ENCODE results near the gene OR6V1. TPM values are rescaled to one million over a fixed set of nuclear protein-coding genes. Genes with fewer than 3 reads are reported as not detected.

The OR6V1 gene
- total RNA-seq, 1 experiment from 2014 or later = not detected

DNA sequence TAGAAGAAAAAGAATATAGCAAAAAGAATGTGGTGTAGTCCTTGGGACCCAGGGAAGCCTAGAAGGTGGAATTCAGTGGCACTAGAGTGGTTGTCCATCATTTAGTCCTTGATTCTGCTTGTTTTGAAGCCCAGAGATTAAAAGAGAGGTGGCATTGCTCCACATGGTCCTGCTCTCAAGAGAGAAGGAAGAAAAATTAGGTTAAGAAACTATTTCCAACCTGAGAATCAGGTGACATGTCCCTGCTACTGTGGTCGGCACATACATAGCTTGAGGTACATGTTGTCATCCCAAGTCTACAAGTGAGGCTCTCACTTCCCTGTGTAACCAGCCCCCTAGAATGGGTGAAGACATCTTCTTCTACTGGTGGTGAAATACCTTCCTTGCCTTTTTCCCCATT lies 25.1 kb upstream of the OR6V1 start, which contains the start of gene OR9A2:
OR9A2 (minus strand) TSS at position 101 of the 400 bp plus-strand sequence; CDS start at position 101, 0 bp downstream.
- DNase-seq (ENCODE audit: low spot score) = no peak
- Mint-ChIP-seq H3K27ac (no peak within 1 kb of the TSS), H3K4me3 (no peak within 1 kb of the TSS), H3K36me3 (no peaks in the 10 kb centered on the region), H3K27me3 (ENCODE audit: low read depth) (no peaks in the 10 kb centered on the region), H3K9me3 (peaks cover 4% of the 10 kb centered on the region; the same call in 1 of the 2 replicates), H3K4me1 (no peaks in the 10 kb centered on the region)
- no peak for ATAC-seq
- ChIA-PET POLR2A (no interaction called here), CTCF (interaction anchor here (1.3 kb wide), 1 partner anchor 188 kb away, joined by 5 read pairs; no protein-coding TSS in a partner anchor)
- TF ChIP-seq JUN (CRISPR knock-in tag; IDR thresholded peaks at IDR 0.05) (no peak), ATF3 (CRISPR knock-in tag; conservative IDR thresholded peaks at IDR 0.05) (no peak), FOXJ3 (CRISPR knock-in tag; IDR thresholded peaks at IDR 0.05; ENCODE audit: borderline replicate concordance) (no peak), TEAD4 (CRISPR knock-in tag; IDR thresholded peaks at IDR 0.05) (no peak), MYBL2 (CRISPR knock-in tag; IDR thresholded peaks at IDR 0.05) (no peak), ZNF121 (CRISPR knock-in tag; IDR thresholded peaks at IDR 0.05) (no peak)
- TF ChIP-seq, protein P1, sequence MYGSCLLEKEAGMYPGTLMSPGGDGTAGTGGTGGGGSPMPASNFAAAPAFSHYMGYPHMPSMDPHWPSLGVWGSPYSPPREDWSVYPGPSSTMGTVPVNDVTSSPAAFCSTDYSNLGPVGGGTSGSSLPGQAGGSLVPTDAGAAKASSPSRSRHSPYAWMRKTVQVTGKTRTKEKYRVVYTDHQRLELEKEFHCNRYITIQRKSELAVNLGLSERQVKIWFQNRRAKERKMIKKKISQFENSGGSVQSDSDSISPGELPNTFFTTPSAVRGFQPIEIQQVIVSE (CRISPR knock-in tag; IDR thresholded peaks at IDR 0.05; ENCODE audit: borderline replicate concordance) = no peak

GRCh38 chr7:143027683-143028082 lies 24.5 kb upstream of the OR6V1 start:
- Mint-ChIP-seq H3K27ac (no peak overlapping the region), H3K36me3 (no peaks in the 10 kb centered on the region), H3K4me1 (no peaks in the 10 kb centered on the region), H3K9me3 (peaks cover 4% of the 10 kb centered on the region; the same call in 1 of the 2 replicates), H3K27me3 (ENCODE audit: low read depth) (no peaks in the 10 kb centered on the region), H3K4me3 (no peak overlapping the region)
- ChIA-PET POLR2A (no interaction called here), CTCF (interaction anchor here (1.3 kb wide), 1 partner anchor 188 kb away, joined by 5 read pairs; no protein-coding TSS in a partner anchor)
- DNase-seq (ENCODE audit: low spot score) (no peak), ATAC-seq (no peak)
- TF ChIP-seq TP53 (CRISPR knock-in tag; IDR thresholded peaks at IDR 0.05) (no peak), ZNF425 (CRISPR knock-in tag; conservative IDR thresholded peaks at IDR 0.05) (no peak), MYBL2 (CRISPR knock-in tag; IDR thresholded peaks at IDR 0.05) (no peak), SOX15 (CRISPR knock-in tag; IDR thresholded peaks at IDR 0.05) (no peak), NFE2L1 (CRISPR knock-in tag; IDR thresholded peaks at IDR 0.05) (no peak), GABPB1 (CRISPR knock-in tag; IDR thresholded peaks at IDR 0.05) (no peak), FOXJ3 (CRISPR knock-in tag; IDR thresholded peaks at IDR 0.05; ENCODE audit: borderline replicate concordance) (no peak), SP1 (CRISPR knock-in tag; conservative IDR thresholded peaks at IDR 0.05) (no peak), KAT7 (CRISPR knock-in tag; IDR thresholded peaks at IDR 0.05; ENCODE audit: borderline replicate concordance) (no peak), CBFB (CRISPR knock-in tag; IDR thresholded peaks at IDR 0.05; ENCODE audit: low read depth) (no peak), ZNF138 (CRISPR knock-in tag; conservative IDR thresholded peaks at IDR 0.05) (no peak), ZNF317 (CRISPR knock-in tag; IDR thresholded peaks at IDR 0.05; ENCODE audit: borderline replicate concordance, low read depth) (no peak), ATF1 (CRISPR knock-in tag; IDR thresholded peaks at IDR 0.05) (no peak), ARID4B (CRISPR knock-in tag; IDR thresholded peaks at IDR 0.05; ENCODE audit: borderline replicate concordance) (no peak), ZNF423 (CRISPR knock-in tag; IDR thresholded peaks at IDR 0.05) (no peak)
- TF ChIP-seq, protein P2, sequence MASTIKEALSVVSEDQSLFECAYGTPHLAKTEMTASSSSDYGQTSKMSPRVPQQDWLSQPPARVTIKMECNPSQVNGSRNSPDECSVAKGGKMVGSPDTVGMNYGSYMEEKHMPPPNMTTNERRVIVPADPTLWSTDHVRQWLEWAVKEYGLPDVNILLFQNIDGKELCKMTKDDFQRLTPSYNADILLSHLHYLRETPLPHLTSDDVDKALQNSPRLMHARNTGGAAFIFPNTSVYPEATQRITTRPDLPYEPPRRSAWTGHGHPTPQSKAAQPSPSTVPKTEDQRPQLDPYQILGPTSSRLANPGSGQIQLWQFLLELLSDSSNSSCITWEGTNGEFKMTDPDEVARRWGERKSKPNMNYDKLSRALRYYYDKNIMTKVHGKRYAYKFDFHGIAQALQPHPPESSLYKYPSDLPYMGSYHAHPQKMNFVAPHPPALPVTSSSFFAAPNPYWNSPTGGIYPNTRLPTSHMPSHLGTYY (CRISPR knock-in tag; IDR thresholded peaks at IDR 0.05) = no peak
- TF ChIP-seq, protein P3, sequence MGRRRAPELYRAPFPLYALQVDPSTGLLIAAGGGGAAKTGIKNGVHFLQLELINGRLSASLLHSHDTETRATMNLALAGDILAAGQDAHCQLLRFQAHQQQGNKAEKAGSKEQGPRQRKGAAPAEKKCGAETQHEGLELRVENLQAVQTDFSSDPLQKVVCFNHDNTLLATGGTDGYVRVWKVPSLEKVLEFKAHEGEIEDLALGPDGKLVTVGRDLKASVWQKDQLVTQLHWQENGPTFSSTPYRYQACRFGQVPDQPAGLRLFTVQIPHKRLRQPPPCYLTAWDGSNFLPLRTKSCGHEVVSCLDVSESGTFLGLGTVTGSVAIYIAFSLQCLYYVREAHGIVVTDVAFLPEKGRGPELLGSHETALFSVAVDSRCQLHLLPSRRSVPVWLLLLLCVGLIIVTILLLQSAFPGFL (CRISPR knock-in tag; IDR thresholded peaks at IDR 0.05; ENCODE audit: borderline replicate concordance) = no peak
